Liver (tissue), 3 donors: ENCODE measurements around the gene FNDC10.

Experiments used
- JUND ChIP-seq, 2 donors: IDR thresholded peaks; 2 replicates each; pipeline ENCODE4 v1.6.1; 2016; ENCODE audit warnings: antibody characterized with exemption in 2 of 2
- SP1 ChIP-seq: IDR thresholded peaks from 2 replicates; pipeline ENCODE4 v1.6.1; 2018; ENCODE audit warnings: antibody characterized with exemption, mild to moderate bottlenecking
- TAF1 ChIP-seq: conservative IDR thresholded peaks from 2 replicates; pipeline ENCODE4 v1.6.1; 2016; ENCODE audit warnings: antibody characterized with exemption, mild to moderate bottlenecking
- YY1 ChIP-seq: IDR thresholded peaks from 2 replicates; pipeline ENCODE4 v1.6.1; 2016; ENCODE audit warnings: antibody characterized with exemption, mild to moderate bottlenecking
- TF ChIP-seq, protein P1 (sequence below): fragments of 150-350 bp; IDR thresholded peaks from 2 replicates; pipeline ENCODE4 v1.5.1; 2017; ENCODE audit warnings: improper control_type of control experiment, low read depth, low read length; ENCODE audit not compliant: missing input control
- TF ChIP-seq, protein P2 (sequence below): IDR thresholded peaks from 2 replicates; pipeline ENCODE4 v1.6.1; 2016; ENCODE audit warnings: antibody characterized with exemption
- TF ChIP-seq, protein P3 (sequence below): IDR thresholded peaks from 2 replicates; pipeline ENCODE4 v1.6.1; 2016; ENCODE audit warnings: antibody characterized with exemption, mild to moderate bottlenecking
- donor health status: healthy.
- donor health status: healthy.

DNA sequence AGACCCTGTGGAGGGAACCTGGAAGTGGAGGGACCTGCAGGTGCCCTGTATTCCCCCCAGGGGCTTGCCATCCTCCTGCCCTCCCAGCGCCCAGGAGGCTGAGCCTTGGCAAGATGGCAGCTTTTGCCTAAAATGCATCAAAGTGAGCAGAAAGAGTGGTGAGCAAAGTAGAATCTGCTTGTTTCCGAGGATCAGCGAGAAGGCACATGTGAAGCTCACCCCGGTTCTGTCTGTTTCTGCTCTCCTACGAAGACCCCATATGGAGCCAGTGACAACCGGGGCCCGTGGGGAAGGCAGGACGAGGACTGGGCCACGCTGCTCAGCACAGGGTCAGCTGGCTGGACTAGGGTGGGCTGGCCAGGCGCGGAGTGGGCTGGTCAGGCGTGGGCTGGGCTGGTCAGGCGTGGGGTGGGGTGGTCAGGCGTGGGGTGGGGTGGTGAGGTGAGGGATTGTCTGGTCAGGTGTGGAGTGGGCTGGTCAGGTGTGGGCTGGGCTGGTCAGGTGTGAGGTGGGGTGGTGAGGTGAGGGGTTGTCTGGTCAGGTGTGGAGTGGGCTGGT lies 5.2 kb upstream of the FNDC10 start:
- TF ChIP-seq, protein P1, sequence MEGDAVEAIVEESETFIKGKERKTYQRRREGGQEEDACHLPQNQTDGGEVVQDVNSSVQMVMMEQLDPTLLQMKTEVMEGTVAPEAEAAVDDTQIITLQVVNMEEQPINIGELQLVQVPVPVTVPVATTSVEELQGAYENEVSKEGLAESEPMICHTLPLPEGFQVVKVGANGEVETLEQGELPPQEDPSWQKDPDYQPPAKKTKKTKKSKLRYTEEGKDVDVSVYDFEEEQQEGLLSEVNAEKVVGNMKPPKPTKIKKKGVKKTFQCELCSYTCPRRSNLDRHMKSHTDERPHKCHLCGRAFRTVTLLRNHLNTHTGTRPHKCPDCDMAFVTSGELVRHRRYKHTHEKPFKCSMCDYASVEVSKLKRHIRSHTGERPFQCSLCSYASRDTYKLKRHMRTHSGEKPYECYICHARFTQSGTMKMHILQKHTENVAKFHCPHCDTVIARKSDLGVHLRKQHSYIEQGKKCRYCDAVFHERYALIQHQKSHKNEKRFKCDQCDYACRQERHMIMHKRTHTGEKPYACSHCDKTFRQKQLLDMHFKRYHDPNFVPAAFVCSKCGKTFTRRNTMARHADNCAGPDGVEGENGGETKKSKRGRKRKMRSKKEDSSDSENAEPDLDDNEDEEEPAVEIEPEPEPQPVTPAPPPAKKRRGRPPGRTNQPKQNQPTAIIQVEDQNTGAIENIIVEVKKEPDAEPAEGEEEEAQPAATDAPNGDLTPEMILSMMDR = no peak
- TF ChIP-seq JUND (IDR thresholded peaks at IDR 0.05) (no peak), TAF1 (no peak), SP1 (no peak), YY1 (no peak)
- TF ChIP-seq, protein P2, sequence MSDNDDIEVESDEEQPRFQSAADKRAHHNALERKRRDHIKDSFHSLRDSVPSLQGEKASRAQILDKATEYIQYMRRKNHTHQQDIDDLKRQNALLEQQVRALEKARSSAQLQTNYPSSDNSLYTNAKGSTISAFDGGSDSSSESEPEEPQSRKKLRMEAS = no peak
- TF ChIP-seq, protein P3, sequence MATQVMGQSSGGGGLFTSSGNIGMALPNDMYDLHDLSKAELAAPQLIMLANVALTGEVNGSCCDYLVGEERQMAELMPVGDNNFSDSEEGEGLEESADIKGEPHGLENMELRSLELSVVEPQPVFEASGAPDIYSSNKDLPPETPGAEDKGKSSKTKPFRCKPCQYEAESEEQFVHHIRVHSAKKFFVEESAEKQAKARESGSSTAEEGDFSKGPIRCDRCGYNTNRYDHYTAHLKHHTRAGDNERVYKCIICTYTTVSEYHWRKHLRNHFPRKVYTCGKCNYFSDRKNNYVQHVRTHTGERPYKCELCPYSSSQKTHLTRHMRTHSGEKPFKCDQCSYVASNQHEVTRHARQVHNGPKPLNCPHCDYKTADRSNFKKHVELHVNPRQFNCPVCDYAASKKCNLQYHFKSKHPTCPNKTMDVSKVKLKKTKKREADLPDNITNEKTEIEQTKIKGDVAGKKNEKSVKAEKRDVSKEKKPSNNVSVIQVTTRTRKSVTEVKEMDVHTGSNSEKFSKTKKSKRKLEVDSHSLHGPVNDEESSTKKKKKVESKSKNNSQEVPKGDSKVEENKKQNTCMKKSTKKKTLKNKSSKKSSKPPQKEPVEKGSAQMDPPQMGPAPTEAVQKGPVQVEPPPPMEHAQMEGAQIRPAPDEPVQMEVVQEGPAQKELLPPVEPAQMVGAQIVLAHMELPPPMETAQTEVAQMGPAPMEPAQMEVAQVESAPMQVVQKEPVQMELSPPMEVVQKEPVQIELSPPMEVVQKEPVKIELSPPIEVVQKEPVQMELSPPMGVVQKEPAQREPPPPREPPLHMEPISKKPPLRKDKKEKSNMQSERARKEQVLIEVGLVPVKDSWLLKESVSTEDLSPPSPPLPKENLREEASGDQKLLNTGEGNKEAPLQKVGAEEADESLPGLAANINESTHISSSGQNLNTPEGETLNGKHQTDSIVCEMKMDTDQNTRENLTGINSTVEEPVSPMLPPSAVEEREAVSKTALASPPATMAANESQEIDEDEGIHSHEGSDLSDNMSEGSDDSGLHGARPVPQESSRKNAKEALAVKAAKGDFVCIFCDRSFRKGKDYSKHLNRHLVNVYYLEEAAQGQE = no peak
